Tibial artery (tissue), 4 donors: Measurements from ENCODE around the gene TDRD1.

Experiments
- DNase-seq, 2 donors: peaks; one replicate each; pipeline ENCODE4 v3.0.0-alpha.2; 2019
- H3K27ac ChIP-seq, 2 donors: fragments of 200-600 bp; sonication (generic) in 1 of 2; 1 replicate in 1 of 2; 2 replicates in 1 of 2; pipeline ENCODE4 v1.5.1; 2018 to 2019; ENCODE audit warnings: mild to moderate bottlenecking in 1 of 2
- H3K27me3 ChIP-seq, 2 donors: fragments of 200-600 bp; sonication (generic) in 1 of 2; one replicate each; pipeline versions ENCODE4 v1.5.1 to v1.6.0; 2016 to 2019
- H3K36me3 ChIP-seq, 3 donors: fragments of 200-600 bp; sonication (generic) in 2 of 3; one replicate each; pipeline ENCODE4 v1.5.1; 2016 to 2019; ENCODE audit warnings: mild to moderate bottlenecking in 2 of 3
- H3K4me1 ChIP-seq, 4 donors: fragments of 200-600 bp; sonication (generic) in 2 of 4; 1 replicate in 3 of 4; 2 replicates in 1 of 4; pipeline ENCODE4 v1.5.1; 2016 to 2019
- H3K4me3 ChIP-seq, 2 donors: fragments of 200-600 bp; sonication (generic) in 1 of 2; 1 replicate in 1 of 2; 2 replicates in 1 of 2; pipeline ENCODE4 v1.5.1; 2018 to 2019; ENCODE audit warnings: mild to moderate bottlenecking in 2 of 2
- H3K9me3 ChIP-seq, 3 donors: fragments of 200-600 bp; sonication (generic) in 1 of 3; one replicate each; pipeline ENCODE4 v1.5.1; 2016 to 2019
- intact Hi-C: fragments of 100-400 bp; cut with DNase I; formaldehyde crosslinking; loops from one replicate; pipeline ENCODE4 v1.15.0; 2023; ENCODE audit warnings: low total_unique reads
- TF ChIP-seq, protein P1 (sequence below), 2 experiments: fragments of 200-600 bp in 1 of 2; fragments of 450-650 bp in 1 of 2; IDR thresholded peaks; one replicate each; pipeline ENCODE4 v1.5.1; 2017 to 2019; ENCODE audit warnings: antibody characterized with exemption in 2 of 2, mild to moderate bottlenecking in 1 of 2, moderate library complexity in 1 of 2

The TDRD1 gene

DNA sequence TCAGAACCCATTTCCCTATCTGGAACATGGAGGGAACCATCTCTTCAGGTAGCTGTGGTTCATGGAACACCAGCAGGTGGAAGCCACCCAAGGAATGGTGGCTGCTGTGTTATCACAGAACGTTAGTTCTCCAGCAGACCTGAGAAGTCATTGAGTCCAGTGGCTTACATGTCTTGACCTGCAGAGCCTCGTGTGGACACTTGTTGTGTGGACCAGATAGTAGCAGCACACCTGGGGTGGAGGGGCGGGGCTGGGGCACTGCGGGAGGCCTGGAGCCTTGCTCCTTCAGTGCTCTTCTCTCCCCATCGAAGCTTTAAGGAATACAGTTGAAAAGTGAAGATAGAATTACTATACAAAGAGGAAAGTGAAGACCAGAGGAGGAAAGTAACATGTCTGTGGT, 102.3 kb downstream of the TDRD1 start:
- H3K4me3 ChIP-seq, result no peak overlapping the region
- no peaks in the 10 kb centered on the region for H3K9me3 ChIP-seq
- H3K27me3 ChIP-seq, result peaks cover 0 to 34% of the 10 kb centered on the region in 2 donors
- H3K27ac ChIP-seq, result no peak overlapping the region
- no peaks in the 10 kb centered on the region for H3K36me3 ChIP-seq
- TF ChIP-seq, protein P1, sequence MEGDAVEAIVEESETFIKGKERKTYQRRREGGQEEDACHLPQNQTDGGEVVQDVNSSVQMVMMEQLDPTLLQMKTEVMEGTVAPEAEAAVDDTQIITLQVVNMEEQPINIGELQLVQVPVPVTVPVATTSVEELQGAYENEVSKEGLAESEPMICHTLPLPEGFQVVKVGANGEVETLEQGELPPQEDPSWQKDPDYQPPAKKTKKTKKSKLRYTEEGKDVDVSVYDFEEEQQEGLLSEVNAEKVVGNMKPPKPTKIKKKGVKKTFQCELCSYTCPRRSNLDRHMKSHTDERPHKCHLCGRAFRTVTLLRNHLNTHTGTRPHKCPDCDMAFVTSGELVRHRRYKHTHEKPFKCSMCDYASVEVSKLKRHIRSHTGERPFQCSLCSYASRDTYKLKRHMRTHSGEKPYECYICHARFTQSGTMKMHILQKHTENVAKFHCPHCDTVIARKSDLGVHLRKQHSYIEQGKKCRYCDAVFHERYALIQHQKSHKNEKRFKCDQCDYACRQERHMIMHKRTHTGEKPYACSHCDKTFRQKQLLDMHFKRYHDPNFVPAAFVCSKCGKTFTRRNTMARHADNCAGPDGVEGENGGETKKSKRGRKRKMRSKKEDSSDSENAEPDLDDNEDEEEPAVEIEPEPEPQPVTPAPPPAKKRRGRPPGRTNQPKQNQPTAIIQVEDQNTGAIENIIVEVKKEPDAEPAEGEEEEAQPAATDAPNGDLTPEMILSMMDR (IDR thresholded peaks at IDR 0.05), result no peak
- no peaks in the 10 kb centered on the region for H3K4me1 ChIP-seq
- DNase-seq, result peak; percentile 3 to 44
- intact Hi-C loops, result no loop called here
